Activated CD4-positive, alpha-beta T cell treated with anti-CD3 and anti-CD28 coated beads for 36 hours (primary cell): ENCODE data around the gene ZFP36L2. TPM values are rescaled to one million over a fixed set of nuclear protein-coding genes. Genes with fewer than 3 reads are reported as not detected.

Experiments
- ATAC-seq: fragments of 200-7000 bp; cut with Tn5 transposase; one replicate; pipeline ENCODE4 v1.10.0; 2021; ENCODE audit warnings: mild to moderate bottlenecking, moderate library complexity
- CTCF ChIA-PET: fragments of 350-600 bp; sonication (Branson Sonifier 250); formaldehyde crosslinking; loops from one replicate; lab custom pipeline; 2021; ENCODE audit warnings: antibody characterized with exemption; lab: Charles Lee
- POLR2A ChIA-PET: fragments of 350-600 bp; sonication (Branson Sonifier 250); formaldehyde crosslinking; loops from one replicate; lab custom pipeline; 2021; ENCODE audit warnings: antibody characterized with exemption, inconsistent platforms; lab: Charles Lee
- DNase-seq: peaks from one replicate; pipeline ENCODE4 v3.0.0-alpha.2; 2020
- H3K27ac Mint-ChIP-seq: one replicate; pipeline ENCODE4 v1.8.0; 2021; ENCODE audit warnings: mixed read lengths
- H3K27me3 Mint-ChIP-seq: one replicate; pipeline ENCODE4 v1.8.0; 2021; ENCODE audit warnings: mixed read lengths
- H3K36me3 Mint-ChIP-seq: one replicate; pipeline ENCODE4 v1.8.0; 2021; ENCODE audit warnings: low read depth, mixed read lengths
- H3K4me1 Mint-ChIP-seq: one replicate; pipeline ENCODE4 v1.8.0; 2021; ENCODE audit warnings: mixed read lengths
- H3K4me3 Mint-ChIP-seq: one replicate; pipeline ENCODE4 v1.8.0; 2021; ENCODE audit warnings: mild to moderate bottlenecking, moderate library complexity, mixed read lengths
- H3K9me3 Mint-ChIP-seq: one replicate; pipeline ENCODE4 v1.8.0; 2021; ENCODE audit warnings: low read depth, mixed read lengths
- intact Hi-C, 2 experiments: fragments of 100-400 bp; cut with DNase I in 1 of 2; cut with micrococcal nuclease in 1 of 2; formaldehyde crosslinking; loops; one replicate each; pipeline versions ENCODE4 v1.14.2 to v1.15.1; 2022 to 2024; cut with DNase I, micrococcal nuclease
- total RNA-seq, 2 experiments: library from RNA; stranded (reverse); gene quantifications; one replicate each; pipeline ENCODE4 v1.2.3, GENCODE V29; 2021

The ZFP36L2 gene
- total RNA-seq, 2 experiments from 2014 or later, result 74.4 to 77.7 TPM

DNA sequence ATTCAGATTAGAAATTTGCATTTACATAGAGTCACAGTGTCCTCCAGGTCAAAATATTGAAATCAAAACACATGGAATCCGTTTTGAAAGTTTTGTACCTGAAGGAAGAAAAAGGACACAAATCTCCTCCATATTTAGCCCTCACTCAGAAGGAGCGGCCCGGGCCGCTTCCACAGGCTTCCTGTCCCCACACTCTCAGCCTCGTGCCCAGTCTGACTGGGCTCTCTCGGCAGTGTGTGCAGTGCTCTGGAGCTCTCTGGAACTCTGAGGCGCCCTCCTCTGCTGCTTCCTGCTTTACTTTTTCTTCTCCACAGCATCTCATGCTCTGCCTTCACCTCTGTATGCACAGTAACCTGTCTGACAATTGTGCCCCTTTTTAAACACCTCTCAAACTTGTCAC lies 22.2 kb upstream of the ZFP36L2 start:
- Mint-ChIP-seq H3K36me3 (no peaks in the 10 kb centered on the region), H3K27me3 (no peaks in the 10 kb centered on the region), H3K27ac (peak overlapping the region; percentile 7), H3K4me3 (no peak overlapping the region), H3K4me1 (no peaks in the 10 kb centered on the region), H3K9me3 (no peaks in the 10 kb centered on the region)
- ChIA-PET CTCF (interaction anchor here (1.1 to 1.2 kb wide), 2 partner anchors 120 to 235 kb away, joined by 3 to 6 read pairs; no protein-coding TSS in a partner anchor), POLR2A (no interaction called here)
- ATAC-seq (no peak), DNase-seq (no peak)
- intact Hi-C loops, result no loop called here

DNA sequence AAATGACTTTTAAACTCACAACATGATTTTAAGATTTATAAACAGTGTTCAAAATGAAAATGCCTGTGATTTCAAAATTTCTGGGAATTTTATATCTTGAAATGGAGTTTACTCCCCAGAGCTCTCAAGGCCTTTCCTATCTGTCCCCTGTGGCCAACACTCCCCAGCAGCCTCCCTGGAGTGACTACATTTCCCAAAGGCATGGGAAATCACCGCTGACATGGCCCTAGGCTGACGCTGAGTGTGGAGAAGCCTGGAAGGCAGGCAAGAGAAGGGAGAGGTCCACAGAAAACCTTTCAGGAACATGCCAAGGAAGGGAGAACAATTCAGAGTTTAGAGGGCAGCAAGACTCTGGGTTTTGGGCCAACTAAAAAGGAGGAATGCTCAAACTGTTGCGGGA lies 20.2 kb upstream of the ZFP36L2 start:
- DNase-seq (no peak), ATAC-seq (no peak)
- Mint-ChIP-seq H3K9me3 (no peaks in the 10 kb centered on the region), H3K27me3 (no peaks in the 10 kb centered on the region), H3K36me3 (no peaks in the 10 kb centered on the region), H3K4me1 (no peaks in the 10 kb centered on the region), H3K4me3 (no peak overlapping the region), H3K27ac (no peak overlapping the region)
- ChIA-PET POLR2A (no interaction called here), CTCF (interaction anchor here (0.6 kb wide), 1 partner anchor 120 kb away, joined by 3 read pairs; no protein-coding TSS in a partner anchor)
- intact Hi-C loops, result no loop called here

DNA sequence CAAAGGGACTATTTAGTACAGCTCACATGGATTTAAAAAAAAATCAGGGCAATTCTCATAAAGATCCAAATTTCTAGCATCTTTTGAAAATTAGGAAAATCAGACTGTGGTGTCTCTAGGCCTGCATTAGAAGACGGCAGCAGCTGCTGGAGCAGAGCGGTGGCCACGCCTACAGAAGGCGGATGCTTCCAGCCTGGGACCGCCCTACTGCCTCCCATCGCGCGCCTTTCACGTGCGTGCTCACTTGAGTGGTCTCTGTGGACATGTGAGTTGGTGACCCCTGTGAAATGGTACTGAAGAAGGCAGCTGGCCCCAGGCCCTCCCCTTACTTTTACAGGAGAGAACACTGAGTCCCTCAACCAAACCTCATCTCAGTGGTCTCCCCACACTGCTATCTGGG lies 15.2 kb upstream of the ZFP36L2 start:
- CTCF ChIA-PET, result interaction anchor here (1.5 to 1.9 kb wide), 2 partner anchors 13 to 267 kb away, joined by 3 to 6 read pairs; no protein-coding TSS in a partner anchor

DNA sequence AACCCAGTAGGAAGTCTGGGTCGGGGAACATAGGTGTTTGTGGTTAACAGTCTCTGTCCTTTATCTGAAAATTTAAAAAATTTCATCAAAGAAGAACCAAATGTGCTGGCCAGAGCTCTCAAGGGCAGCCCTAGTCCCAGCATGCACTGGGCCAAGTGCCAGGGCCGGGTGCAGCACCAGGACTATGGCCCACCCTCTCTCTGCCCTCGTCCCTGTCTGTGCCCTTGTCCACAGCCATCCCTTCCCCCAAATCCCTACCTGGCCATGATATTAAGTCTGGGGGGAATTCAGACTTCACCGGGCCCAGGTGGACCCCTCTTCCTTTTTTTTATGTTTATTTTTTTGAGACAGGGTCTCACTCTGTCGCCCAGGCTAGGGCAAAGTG lies 14.4 kb upstream of the ZFP36L2 start:
- Mint-ChIP-seq H3K27ac (no peak overlapping the region), H3K4me1 (peaks cover 10% of the 10 kb centered on the region), H3K9me3 (no peaks in the 10 kb centered on the region), H3K27me3 (no peaks in the 10 kb centered on the region), H3K36me3 (no peaks in the 10 kb centered on the region), H3K4me3 (no peak overlapping the region)
- POLR2A ChIA-PET, result interaction anchor here (0.6 kb wide), 1 partner anchor 9 kb away, joined by 3 read pairs; no protein-coding TSS in a partner anchor
- intact Hi-C loops, result no loop called here
- CTCF ChIA-PET, result interaction anchor here (0.5 to 1.9 kb wide), 3 partner anchors 12 to 266 kb away, joined by 3 to 6 read pairs (median 3); no protein-coding TSS in a partner anchor
- no peak for ATAC-seq
- DNase-seq, result no peak

More for the DNA sequence above, 15.2 kb upstream of the ZFP36L2 start:
- H3K27me3 Mint-ChIP-seq, result no peaks in the 10 kb centered on the region
- H3K27ac Mint-ChIP-seq, result peak overlapping the region; percentile 1
- H3K4me3 Mint-ChIP-seq, result no peak overlapping the region
- ATAC-seq (no peak), DNase-seq (no peak)
- intact Hi-C loops, result no loop called here
- POLR2A ChIA-PET, result no interaction called here
- H3K4me1 Mint-ChIP-seq, result peaks cover 10% of the 10 kb centered on the region
- no peaks in the 10 kb centered on the region for H3K9me3 Mint-ChIP-seq
- H3K36me3 Mint-ChIP-seq, result no peaks in the 10 kb centered on the region

DNA sequence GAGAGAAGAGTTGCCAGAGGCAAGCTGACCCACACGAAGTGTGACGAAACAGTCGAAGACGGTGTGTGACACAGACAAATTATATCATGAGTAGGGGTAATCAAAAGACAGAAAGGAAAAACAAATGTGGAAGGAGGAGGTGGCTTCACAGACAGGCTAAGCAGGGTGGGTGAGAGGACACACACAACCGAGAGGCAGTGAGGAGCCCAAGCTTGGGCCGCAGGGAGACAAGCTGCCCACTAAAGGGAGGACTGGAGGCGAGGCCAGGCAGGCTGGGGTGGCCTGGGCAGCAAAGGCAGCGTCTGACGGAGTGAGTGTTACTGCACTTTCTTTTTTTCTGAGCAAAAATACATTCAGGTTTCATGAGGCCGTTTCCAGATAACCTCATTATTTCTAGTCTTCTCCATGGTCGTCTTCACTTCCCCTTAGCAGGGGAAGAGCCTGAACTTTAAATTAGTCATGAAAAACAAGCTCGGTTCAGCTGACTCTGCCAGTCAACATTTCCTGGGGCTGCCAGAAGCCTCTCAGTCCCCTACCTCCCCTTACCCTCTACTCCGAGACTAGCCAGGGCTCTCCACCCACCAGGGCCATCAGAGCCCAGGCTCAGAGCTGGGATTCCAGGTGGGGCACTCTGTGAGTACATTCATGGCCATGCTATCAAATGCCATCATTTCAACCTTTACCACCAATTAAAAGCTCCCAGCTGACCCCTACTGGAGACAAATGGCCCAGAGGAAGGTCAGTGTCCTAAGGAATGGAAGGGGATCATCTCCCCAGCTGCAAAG lies 13.8 kb upstream of the ZFP36L2 start:
- Mint-ChIP-seq H3K9me3 (no peaks in the 10 kb centered on the region), H3K4me3 (no peak overlapping the region), H3K4me1 (peaks cover 10% of the 10 kb centered on the region), H3K27me3 (no peaks in the 10 kb centered on the region), H3K27ac (no peak overlapping the region), H3K36me3 (no peaks in the 10 kb centered on the region)
- intact Hi-C loops, result no loop called here
- ATAC-seq (no peak), DNase-seq (no peak)
- ChIA-PET CTCF (interaction anchor here (0.5 to 1.9 kb wide), 3 partner anchors 12 to 266 kb away, joined by 3 to 6 read pairs (median 3); no protein-coding TSS in a partner anchor), POLR2A (interaction anchor here (0.6 kb wide), 1 partner anchor 10 kb away, joined by 3 read pairs; no protein-coding TSS in a partner anchor)

DNA sequence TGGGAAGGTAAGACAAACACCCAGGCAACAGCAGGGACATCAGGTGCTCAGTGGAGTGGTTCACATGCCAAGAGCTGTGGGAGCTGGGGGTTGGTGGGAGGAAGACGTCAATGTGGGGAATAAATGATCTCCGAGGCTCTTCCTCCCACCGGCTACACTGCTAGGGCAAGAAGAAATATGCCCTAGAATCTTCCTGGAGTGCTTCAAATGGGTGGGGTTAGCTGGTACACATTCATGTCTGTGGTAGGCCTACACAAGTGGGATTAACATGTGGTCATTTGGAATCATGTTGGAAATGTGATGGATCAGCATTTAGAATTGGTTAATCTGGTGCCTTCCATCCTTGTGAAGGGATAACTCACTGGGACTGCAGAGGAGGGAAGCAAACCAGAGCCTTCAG lies 12.4 kb upstream of the ZFP36L2 start:
- Mint-ChIP-seq H3K27me3 (no peaks in the 10 kb centered on the region), H3K27ac (no peak overlapping the region), H3K36me3 (no peaks in the 10 kb centered on the region), H3K9me3 (no peaks in the 10 kb centered on the region), H3K4me1 (peaks cover 10% of the 10 kb centered on the region), H3K4me3 (no peak overlapping the region)
- CTCF ChIA-PET, result interaction anchor here (0.6 to 1.2 kb wide), 3 partner anchors 10 to 411 kb away, joined by 3 read pairs; no protein-coding TSS in a partner anchor
- intact Hi-C loops, result no loop called here
- DNase-seq (no peak), ATAC-seq (no peak)
- POLR2A ChIA-PET, result no interaction called here

DNA sequence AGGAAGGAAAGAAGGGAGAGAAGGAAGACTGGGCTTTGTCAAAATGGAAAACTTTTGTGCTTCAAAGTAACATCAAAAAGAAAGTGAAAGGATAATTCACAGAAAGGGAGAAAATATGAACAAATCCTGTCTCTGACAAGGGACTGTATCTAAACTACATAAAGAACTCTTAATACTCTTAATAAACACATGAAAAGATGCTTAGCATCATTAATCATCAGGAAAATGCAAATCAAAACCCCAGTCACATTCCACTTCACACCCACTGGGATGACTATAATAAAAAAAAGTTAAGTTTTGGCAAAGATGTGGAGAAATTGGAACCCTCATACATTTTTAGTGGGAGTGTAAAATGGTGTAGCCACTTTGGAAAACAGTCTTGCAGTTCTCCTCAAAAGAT lies 11.8 kb upstream of the ZFP36L2 start:
- Mint-ChIP-seq H3K4me1 (peaks cover 10% of the 10 kb centered on the region), H3K27me3 (no peaks in the 10 kb centered on the region), H3K27ac (no peak overlapping the region), H3K9me3 (no peaks in the 10 kb centered on the region), H3K36me3 (no peaks in the 10 kb centered on the region), H3K4me3 (no peak overlapping the region)
- DNase-seq (no peak), ATAC-seq (no peak)
- POLR2A ChIA-PET, result no interaction called here
- CTCF ChIA-PET, result interaction anchor here (0.6 kb wide), 1 partner anchor 15 kb away, joined by 3 read pairs; no protein-coding TSS in a partner anchor
- intact Hi-C loops, result no loop called here

DNA sequence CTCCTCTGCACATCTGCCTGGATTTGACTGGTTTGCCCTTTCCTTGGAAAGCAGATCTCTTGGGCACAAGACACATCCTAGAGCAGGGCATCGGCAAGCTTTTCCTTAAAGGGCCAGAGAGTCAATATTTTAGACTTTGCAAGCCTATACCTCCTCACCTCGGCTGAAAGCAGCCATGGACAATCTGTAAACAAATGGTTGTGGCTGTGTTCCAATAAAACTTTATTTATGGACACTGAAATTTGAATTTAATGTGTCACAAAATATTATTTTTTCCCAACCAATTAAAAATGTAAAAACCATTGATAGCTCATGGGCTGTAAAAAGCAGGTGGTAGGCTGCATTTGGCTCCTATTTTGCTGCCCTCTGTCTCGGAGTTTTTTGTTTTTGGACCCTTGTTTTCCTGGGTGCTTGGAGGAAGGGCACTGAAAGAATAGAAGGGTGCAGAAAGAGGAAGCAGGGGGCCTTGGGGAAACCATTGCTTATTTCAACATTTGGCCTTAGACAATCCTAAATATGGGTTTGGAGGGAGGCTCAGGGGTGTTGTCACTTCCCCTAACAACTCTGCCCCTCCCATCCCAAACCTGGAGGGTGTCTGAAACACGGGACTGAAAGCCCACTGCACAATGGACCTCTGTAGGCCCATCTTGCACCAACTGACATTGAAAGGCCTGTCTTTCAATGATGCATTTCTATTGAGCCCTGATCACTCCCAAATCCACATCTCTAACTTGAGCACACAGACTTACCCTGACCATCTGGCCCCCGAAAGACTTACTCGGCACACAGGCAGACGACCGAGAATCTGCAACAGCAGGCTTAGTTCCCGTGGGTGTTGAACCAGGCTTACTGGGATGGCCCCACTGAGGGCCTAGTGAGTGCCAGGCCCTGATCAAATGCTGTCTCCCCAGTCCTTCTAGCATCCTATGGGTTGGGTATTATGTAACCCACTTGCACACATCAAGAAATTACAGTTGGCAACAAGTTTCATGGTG lies 7.1 kb upstream of the ZFP36L2 start:
- no peak for ATAC-seq
- intact Hi-C loops, result no loop called here
- Mint-ChIP-seq H3K27me3 (no peaks in the 10 kb centered on the region), H3K27ac (no peak overlapping the region), H3K9me3 (no peaks in the 10 kb centered on the region), H3K4me3 (no peak overlapping the region), H3K36me3 (peaks cover 3% of the 10 kb centered on the region), H3K4me1 (peaks cover 21% of the 10 kb centered on the region)
- POLR2A ChIA-PET, result no interaction called here
- DNase-seq, result no peak
- CTCF ChIA-PET, result interaction anchor here (0.6 to 0.9 kb wide), 2 partner anchors 99 to 107 kb away, joined by 3 to 4 read pairs; no protein-coding TSS in a partner anchor

DNA sequence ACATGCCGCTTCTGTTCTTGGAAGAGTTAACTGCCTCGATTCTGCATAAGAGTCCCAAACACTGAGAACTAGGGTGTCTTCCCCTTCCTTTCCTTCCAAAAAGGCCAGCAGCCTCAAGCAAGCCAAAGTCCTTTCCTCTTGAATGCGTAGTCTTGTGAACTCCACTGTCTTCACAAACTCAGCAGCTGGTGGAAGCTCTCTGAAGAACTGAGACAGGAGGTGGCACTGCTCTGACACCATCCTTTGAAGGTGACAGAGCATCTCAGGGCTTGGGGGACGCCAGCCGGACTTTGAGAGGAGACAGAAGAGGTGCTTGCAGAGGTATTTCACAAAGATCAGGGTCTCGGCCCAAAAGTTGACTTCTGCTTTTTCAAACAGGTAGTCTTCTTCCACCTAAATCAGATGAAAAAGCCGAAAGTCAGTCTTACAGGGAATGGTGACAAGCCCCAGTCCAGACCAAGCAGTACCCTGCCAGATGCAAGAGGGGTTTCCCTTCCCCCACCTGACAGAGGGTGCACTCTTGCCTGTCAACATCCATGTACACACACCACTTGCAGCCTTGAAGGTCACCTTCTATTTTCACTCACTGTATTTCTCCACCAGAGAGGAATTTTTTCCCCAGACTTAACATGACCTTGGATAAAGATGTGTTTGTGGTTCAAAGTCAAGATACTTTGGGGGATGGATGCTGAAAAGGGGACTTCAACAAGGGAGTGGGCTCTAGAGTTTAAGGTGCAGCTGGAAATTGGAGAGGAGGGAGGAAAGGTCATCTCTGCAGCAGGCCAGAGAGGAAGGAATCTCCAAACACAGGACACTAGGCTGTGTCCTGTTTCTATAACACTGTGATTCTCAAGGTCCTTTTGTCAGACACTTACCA lies 4.8 kb upstream of the ZFP36L2 start:
- Mint-ChIP-seq H3K36me3 (peaks cover 3% of the 10 kb centered on the region), H3K9me3 (no peaks in the 10 kb centered on the region), H3K27ac (no peak overlapping the region), H3K4me1 (peaks cover 24% of the 10 kb centered on the region), H3K4me3 (no peak overlapping the region), H3K27me3 (no peaks in the 10 kb centered on the region)
- no peak for ATAC-seq
- ChIA-PET CTCF (interaction anchor here (0.6 to 1.0 kb wide), 6 partner anchors 104 to 372 kb away, joined by 3 to 5 read pairs (median 4); no protein-coding TSS in a partner anchor), POLR2A (no interaction called here)
- DNase-seq, result no peak
- intact Hi-C loops, result no loop called here

DNA sequence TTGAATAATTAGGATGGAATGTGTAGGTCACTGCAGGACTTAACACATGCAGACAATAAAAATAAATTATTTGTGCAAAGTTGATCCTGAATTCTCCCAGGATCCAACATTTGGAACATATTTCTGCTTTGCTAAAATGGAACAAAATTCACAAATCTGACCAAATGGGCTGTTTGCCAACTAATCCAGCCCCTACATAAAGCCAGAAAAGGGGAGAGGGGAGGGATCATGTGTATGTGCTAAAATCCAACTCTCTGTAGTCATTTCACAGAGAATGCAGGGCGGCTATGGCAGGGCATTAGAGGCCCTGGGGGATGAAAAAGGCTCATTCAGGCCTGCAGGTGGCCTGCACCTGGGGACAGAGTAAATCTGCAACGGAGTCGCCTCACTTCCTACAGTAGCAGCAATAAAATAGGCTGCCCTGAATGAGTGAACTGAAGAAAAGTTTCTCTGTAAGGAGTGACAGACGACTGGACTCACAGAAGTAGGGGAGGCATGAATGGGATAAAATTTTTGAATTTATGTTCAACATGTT lies 4.0 kb upstream of the ZFP36L2 start:
- Mint-ChIP-seq H3K27me3 (no peaks in the 10 kb centered on the region), H3K4me1 (peaks cover 24% of the 10 kb centered on the region), H3K4me3 (no peak overlapping the region), H3K27ac (no peak overlapping the region), H3K9me3 (no peaks in the 10 kb centered on the region), H3K36me3 (peaks cover 6% of the 10 kb centered on the region)
- ATAC-seq (no peak), DNase-seq (no peak)
- intact Hi-C loops, result no loop called here
- ChIA-PET CTCF (interaction anchor here (0.7 to 4.5 kb wide), 12 partner anchors 13 to 311 kb away, joined by 3 to 239 read pairs (median 8); no protein-coding TSS in a partner anchor), POLR2A (interaction anchor here (1.1 kb wide), 1 partner anchor 98 kb away, joined by 4 read pairs; no protein-coding TSS in a partner anchor)
